VCaP (cell line): ENCODE results near the gene RELA.
A peak's percentile ranks its signal among the peaks of the same experiment; 100 is the strongest.

Experiments used
- H3K27ac ChIP-seq: fragments of 450-650 bp; 2 replicates; pipeline ENCODE4 v1.5.1; 2017
- TF ChIP-seq, protein P1 (sequence below): fragments of 450-650 bp; conservative IDR thresholded peaks from 2 replicates; pipeline ENCODE4 v1.5.1; 2017; ENCODE audit warnings: mild to moderate bottlenecking, moderate library complexity

The RELA gene

DNA sequence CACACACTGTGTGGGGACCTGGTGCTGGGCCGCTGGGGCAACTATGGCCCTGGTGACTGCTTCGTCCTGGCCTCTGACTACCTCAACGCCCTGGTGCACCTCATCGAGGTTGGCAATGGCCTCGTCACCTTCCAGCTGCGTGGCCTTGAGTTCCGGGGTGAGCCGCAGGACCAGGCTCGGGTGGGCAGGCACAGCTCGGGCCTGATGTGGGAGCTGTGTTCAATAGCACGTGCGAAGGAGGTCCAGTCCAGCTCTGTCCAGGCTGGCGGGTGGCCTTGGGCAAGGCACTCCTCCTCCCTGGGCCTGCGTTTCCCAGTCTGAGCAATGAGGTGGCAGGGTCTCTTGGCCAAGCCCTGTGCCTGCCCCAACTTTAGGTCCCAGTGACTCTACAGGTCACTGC lies 33.1 kb downstream of the RELA start:
- TF ChIP-seq, protein P1, sequence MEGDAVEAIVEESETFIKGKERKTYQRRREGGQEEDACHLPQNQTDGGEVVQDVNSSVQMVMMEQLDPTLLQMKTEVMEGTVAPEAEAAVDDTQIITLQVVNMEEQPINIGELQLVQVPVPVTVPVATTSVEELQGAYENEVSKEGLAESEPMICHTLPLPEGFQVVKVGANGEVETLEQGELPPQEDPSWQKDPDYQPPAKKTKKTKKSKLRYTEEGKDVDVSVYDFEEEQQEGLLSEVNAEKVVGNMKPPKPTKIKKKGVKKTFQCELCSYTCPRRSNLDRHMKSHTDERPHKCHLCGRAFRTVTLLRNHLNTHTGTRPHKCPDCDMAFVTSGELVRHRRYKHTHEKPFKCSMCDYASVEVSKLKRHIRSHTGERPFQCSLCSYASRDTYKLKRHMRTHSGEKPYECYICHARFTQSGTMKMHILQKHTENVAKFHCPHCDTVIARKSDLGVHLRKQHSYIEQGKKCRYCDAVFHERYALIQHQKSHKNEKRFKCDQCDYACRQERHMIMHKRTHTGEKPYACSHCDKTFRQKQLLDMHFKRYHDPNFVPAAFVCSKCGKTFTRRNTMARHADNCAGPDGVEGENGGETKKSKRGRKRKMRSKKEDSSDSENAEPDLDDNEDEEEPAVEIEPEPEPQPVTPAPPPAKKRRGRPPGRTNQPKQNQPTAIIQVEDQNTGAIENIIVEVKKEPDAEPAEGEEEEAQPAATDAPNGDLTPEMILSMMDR, result no peak
- H3K27ac ChIP-seq, result no peak overlapping the region

DNA sequence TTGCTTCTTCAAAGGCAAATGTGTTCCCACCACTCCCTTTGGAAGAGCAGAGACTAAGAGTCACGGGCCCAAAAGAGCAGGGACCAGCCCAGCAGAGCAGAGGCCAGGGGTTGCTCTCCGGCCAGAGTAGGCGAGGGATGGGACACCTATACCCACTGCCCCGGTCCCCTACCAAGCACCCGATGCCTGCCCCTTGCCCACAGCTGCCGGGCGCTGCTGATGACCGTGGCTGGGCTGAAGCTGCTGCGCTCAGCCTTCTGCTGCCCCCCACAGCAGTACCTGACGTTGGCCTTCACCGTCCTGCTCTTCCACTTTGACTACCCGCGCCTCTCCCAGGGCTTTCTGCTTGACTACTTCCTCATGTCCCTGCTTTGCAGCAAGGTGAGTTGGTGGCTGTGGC lies 35.5 kb downstream of the RELA start:
- no peak overlapping the region for H3K27ac ChIP-seq

DNA sequence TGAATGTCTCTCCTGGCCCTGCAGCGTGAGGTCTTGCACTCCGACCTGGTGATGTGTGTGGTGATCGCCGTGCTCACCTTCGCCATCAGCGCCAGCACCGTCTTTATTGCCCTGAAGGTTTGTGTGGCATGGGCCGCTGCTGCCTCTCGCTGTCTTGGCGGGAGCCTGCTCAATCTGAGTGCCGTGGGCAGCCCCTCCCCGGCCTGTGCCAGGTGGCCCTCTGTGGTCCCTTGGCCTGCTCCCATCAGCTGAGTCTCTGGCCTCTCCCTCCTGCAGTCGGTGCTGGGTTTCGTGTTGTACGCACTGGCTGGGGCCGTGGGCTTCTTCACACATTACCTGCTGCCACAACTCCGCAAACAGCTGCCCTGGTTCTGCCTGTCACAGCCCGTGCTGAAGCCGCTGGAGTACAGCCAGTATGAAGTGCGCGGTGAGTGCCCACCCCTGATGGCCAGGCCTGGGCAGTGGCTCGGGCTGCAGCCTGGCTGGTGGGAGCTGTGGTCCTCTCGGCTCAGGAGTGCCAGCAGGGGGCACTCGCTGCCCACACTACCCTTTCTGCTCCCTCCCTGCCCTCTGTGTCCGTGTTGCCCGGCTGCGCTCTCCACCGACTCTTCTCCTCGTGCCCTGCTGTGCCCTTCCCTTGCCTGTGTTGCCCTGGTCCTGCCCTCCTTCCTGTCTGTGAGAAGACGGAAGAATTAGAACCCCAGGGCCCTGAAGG lies 36.9 kb downstream of the RELA start:
- no peak overlapping the region; the same call in 1 of the 2 replicates for H3K27ac ChIP-seq
- TF ChIP-seq, protein P1, result peak; percentile 93

More for the DNA sequence above, 35.5 kb downstream of the RELA start:
- TF ChIP-seq, protein P1, result no peak

DNA sequence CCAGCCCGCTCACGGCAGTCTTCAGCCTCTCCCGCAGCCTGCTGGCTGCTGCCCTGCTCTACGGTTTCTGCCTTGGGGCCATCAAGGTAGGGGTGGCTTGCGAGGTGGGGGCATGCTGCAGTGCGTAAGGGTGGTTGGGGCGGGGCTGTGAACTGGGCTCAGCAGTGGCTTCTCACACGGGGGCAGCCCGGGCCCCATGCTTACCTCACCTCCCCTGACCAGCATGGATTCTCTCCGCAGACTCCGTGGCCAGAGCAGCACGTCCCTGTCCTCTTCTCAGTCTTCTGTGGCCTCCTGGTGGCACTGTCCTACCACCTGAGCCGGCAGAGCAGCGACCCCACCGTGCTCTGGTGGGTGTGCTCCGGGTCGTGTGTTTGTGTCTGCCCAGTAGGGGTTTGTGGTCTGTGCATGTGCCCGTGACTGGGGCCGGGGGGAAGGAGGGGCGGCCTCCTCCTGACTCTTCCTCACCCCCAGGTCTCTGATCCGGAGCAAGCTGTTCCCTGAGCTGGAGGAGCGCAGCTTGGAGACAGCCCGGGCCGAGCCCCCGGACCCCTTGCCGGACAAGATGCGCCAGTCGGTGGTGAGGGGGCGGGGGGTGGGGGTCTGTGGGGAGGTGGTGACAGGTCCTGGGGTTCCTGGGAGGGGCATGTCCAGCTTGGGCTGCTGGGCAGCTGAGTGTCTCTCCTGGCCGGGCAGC lies 37.6 kb downstream of the RELA start:
- TF ChIP-seq, protein P1, result no peak
- no peak overlapping the region for H3K27ac ChIP-seq

DNA sequence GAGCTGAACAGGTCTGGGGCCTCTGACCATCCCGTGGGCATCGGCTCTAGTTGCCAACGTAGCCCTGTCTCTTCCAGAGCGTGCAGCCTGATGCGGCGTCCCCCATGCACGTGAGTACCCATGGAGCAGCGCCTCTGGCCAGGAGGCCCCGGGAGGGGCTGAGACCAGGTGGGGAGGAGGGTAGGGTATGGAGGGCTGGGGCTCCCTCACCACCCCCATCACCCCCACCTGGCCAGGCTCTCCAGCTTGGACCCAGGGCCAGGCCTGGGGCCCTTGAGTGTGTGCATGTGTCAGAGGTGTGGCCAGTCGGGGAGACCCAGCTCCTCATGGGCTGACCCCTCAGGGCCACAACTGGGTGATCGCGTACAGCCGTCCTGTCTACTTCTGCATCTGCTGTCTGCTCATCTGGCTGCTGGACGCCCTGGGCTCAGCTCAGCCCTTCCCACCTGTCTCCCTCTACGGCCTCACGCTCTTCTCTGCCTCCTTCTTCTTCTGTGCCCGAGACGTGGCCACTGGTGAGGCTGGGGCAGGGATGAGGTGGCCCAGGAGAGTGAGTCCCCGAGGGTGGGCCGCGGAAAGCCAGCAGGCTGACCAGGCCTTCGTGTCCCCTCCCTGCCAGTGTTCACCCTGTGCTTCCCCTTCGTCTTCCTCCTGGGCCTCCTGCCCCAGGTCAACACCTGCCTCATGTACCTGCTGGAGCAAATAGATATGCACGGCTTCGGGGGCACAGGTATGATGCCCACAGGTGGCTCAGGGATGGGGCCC lies 38.7 kb downstream of the RELA start:
- H3K27ac ChIP-seq, result no peak overlapping the region

DNA sequence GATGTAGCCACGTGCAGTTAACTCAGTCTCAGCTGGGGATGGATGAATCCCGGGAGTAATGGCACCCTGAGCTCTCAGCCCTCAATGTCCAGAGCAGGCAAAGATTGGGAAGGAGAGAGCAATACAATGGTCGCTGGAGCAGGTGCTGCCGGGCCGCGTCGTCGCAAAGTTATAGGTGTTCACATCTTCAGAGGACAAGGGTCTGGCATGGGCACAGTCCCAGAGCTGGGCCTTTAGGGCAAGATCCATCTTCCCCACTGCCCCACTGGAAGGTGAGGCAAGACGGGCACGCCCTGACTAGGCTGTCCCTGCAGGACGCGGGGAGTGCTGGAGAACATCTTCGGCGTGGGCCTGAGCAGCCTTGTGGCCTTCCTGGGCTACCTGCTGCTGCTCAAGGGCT lies 39.5 kb downstream of the RELA start:
- no peak overlapping the region for H3K27ac ChIP-seq
- TF ChIP-seq, protein P1, result no peak

More for the DNA sequence above, 38.7 kb downstream of the RELA start:
- TF ChIP-seq, protein P1, result no peak

DNA sequence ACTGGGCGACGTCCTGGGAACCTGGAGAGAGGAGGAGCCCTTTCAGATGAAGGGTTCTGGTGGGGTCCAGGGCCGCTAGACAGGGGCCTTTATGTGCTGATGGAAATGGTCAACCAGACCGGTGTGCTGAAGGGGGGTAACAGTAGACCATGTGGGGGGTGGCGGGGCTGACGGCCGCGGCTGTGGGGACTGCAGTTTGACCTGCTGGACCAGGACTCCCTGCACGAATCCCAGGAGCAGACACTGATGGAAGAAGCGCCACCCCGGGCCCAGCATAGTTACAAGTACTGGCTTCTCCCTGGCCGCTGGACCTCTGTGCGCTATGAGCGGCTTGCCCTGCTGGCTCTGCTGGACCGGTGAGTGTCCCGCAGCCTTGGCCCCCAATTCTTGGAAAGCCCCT lies 40.7 kb downstream of the RELA start:
- H3K27ac ChIP-seq, result no peak overlapping the region
- TF ChIP-seq, protein P1, result no peak
